ENCODE results near the gene KIAA1217. TPM values are rescaled to one million over a fixed set of nuclear protein-coding genes. Genes with fewer than 3 reads are reported as not detected.

The KIAA1217 gene
- total RNA-seq, 4 donors from 2014 or later, result 10.1 to 15.9 (median 12.5) TPM

GRCh38 chr10:24277277-24277676 is 68.3 kb downstream of the KIAA1217 start:
- intact Hi-C loops (cut with DNase I), result no loop called here

DNA sequence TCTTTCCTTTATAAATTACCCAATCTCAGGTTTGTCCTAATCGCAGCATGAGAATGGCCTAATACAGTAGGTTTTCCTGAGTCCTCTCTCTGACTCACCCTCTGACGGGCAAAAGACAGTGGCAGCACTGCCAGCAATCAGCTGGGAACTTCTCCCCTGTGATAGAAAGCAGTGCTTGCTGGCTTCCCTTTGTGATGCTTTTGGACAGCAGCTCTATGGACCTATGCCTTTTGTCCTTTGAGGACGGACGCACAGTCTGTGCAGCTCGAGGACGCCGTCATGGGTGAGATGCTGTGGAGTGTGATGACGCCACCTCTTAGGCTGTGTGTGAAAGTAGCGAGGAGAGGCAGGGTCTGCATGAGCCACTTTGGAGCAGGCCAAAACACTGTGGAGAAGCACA is 68.8 kb downstream of the KIAA1217 start:
- H3K9me3 ChIP-seq, result peaks cover 0 to 8% (median 3%) of the 10 kb centered on the region in 4 donors
- H3K36me3 ChIP-seq, result peaks cover 0 to 3% (median 1%) of the 10 kb centered on the region in 4 donors
- no peak for DNase-seq (ENCODE audit: extremely low spot score)
- H3K4me3 ChIP-seq, result no peak overlapping the region
- peak in 1 of 2 donors; percentile 9 for TF ChIP-seq POLR2AphosphoS5 (IDR thresholded peaks at IDR 0.05)
- no peak for TF ChIP-seq POLR2A (IDR thresholded peaks at IDR 0.05; ENCODE audit: low read depth)
- no peaks in the 10 kb centered on the region for H3K27me3 ChIP-seq
- intact Hi-C loops (cut with DNase I), result no loop called here
- peaks cover 0 to 7% (median 0%) of the 10 kb centered on the region in 4 donors for H3K4me1 ChIP-seq
- H3K27ac ChIP-seq (replicated peaks in 1 of 4), result no peak overlapping the region
- 80% methylated on average over 9 of the region's 9 CpGs for WGBS

More at GRCh38 chr10:24277277-24277676, 68.3 kb downstream of the KIAA1217 start:
- H3K4me1 ChIP-seq, result peaks cover 0 to 7% (median 0%) of the 10 kb centered on the region in 4 donors
- H3K4me3 ChIP-seq, result no peak overlapping the region
- DNase-seq (ENCODE audit: extremely low spot score), result no peak
- H3K36me3 ChIP-seq, result peaks cover 0 to 2% (median 0%) of the 10 kb centered on the region in 4 donors
- no peak overlapping the region for H3K27ac ChIP-seq (replicated peaks in 1 of 4)
- WGBS, result 87% methylated on average over 3 of the region's 3 CpGs
- H3K9me3 ChIP-seq, result peaks cover 0 to 8% (median 3%) of the 10 kb centered on the region in 4 donors
- no peaks in the 10 kb centered on the region for H3K27me3 ChIP-seq
- TF ChIP-seq, protein P1, sequence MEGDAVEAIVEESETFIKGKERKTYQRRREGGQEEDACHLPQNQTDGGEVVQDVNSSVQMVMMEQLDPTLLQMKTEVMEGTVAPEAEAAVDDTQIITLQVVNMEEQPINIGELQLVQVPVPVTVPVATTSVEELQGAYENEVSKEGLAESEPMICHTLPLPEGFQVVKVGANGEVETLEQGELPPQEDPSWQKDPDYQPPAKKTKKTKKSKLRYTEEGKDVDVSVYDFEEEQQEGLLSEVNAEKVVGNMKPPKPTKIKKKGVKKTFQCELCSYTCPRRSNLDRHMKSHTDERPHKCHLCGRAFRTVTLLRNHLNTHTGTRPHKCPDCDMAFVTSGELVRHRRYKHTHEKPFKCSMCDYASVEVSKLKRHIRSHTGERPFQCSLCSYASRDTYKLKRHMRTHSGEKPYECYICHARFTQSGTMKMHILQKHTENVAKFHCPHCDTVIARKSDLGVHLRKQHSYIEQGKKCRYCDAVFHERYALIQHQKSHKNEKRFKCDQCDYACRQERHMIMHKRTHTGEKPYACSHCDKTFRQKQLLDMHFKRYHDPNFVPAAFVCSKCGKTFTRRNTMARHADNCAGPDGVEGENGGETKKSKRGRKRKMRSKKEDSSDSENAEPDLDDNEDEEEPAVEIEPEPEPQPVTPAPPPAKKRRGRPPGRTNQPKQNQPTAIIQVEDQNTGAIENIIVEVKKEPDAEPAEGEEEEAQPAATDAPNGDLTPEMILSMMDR (IDR thresholded peaks at IDR 0.05), result no peak
- TF ChIP-seq POLR2A (IDR thresholded peaks at IDR 0.05; ENCODE audit: low read depth) (no peak), EP300 (IDR thresholded peaks at IDR 0.05) (no peak), POLR2AphosphoS5 (IDR thresholded peaks at IDR 0.05) (no peak)

GRCh38 chr10:24278176-24278889 is 69.4 kb downstream of the KIAA1217 start:
- 59% methylated on average over 5 of the region's 5 CpGs for WGBS
- intact Hi-C loops (cut with DNase I), result no loop called here
- Histone ChIP-seq H3K4me1 (peaks cover 0 to 7% (median 0%) of the 10 kb centered on the region in 4 donors), H3K36me3 (peaks cover 0 to 8% (median 3%) of the 10 kb centered on the region in 4 donors), H3K9me3 (peaks cover 0 to 8% (median 4%) of the 10 kb centered on the region in 4 donors), H3K27me3 (no peaks in the 10 kb centered on the region), H3K4me3 (no peak overlapping the region), H3K27ac (replicated peaks in 1 of 4) (no peak overlapping the region)
- TF ChIP-seq POLR2AphosphoS5 (IDR thresholded peaks at IDR 0.05) (no peak), POLR2A (IDR thresholded peaks at IDR 0.05; ENCODE audit: low read depth) (no peak), EP300 (IDR thresholded peaks at IDR 0.05) (no peak)
- TF ChIP-seq, protein P1 (IDR thresholded peaks at IDR 0.05), result no peak
- no peak for DNase-seq (ENCODE audit: extremely low spot score)

DNA sequence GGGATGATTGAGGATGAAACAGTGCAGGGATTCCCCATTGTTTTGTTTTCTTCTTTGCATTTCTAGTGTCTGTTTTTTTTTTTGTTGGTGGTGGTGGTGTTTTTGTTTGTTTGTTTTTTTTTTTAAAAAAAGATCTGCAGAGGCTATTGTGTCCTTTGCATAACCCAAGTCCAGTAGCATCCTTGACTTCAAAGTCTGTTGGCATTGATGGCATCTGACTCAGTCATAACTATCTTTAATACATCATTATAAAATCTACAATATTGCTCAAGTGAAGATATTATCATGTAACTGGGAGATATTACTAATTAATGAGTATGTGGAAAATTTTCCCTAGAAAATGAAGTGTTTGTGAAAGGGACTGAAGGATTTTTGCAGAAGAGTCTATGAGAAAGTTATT is 70.2 kb downstream of the KIAA1217 start:
- no peaks in the 10 kb centered on the region for H3K27me3 ChIP-seq
- no peak overlapping the region for H3K4me3 ChIP-seq
- intact Hi-C loops (cut with DNase I), result no loop called here
- TF ChIP-seq POLR2AphosphoS5 (IDR thresholded peaks at IDR 0.05) (no peak), POLR2A (IDR thresholded peaks at IDR 0.05; ENCODE audit: low read depth) (no peak), EP300 (IDR thresholded peaks at IDR 0.05) (no peak)
- TF ChIP-seq, protein P1 (IDR thresholded peaks at IDR 0.05), result no peak
- H3K4me1 ChIP-seq, result peaks cover 0 to 7% (median 0%) of the 10 kb centered on the region in 4 donors
- peaks cover 0 to 8% (median 4%) of the 10 kb centered on the region in 4 donors for H3K9me3 ChIP-seq
- DNase-seq (ENCODE audit: extremely low spot score), result no peak
- peaks cover 0 to 8% (median 4%) of the 10 kb centered on the region in 4 donors for H3K36me3 ChIP-seq
- no peak overlapping the region for H3K27ac ChIP-seq (replicated peaks in 1 of 4)

DNA sequence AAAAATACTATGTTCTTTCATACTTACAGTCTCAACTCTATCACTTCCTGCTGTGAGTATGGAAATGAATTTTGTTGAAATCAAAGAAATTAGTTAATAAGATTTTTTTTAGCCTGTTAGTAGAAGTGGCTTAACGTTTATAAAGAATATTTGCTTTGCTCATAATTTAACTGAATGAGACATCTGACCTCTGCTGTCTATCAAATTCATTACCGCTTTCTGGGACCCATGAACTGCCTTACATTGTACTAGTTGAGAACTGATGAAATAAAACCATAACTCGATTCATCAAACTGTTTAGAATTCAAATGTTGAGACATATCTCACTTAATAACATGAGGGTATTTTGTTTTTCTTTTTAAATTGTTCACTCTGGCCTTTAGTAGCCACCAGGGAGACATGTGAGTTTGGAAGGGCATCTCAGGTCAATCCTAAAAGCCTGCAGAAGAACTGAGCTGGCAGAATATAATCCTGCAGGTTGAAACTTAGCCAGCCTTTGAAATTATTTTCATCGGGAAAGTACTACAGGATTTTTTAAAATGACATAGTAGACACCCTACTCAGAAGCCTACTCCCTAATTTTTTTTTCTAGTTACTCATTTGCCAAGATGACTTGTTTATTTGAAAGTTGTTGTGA is 78.7 kb downstream of the KIAA1217 start:
- H3K9me3 ChIP-seq, result peaks cover 0 to 4% (median 0%) of the 10 kb centered on the region in 4 donors
- 48% methylated on average over 4 of the region's 4 CpGs for WGBS
- H3K4me3 ChIP-seq, result no peak overlapping the region
- no peak overlapping the region for H3K27ac ChIP-seq (replicated peaks in 1 of 4)
- no peaks in the 10 kb centered on the region for H3K27me3 ChIP-seq
- no peak for DNase-seq (ENCODE audit: extremely low spot score)
- intact Hi-C loops (cut with DNase I), result no loop called here
- H3K4me1 ChIP-seq, result peaks cover 0 to 12% (median 8%) of the 10 kb centered on the region in 4 donors
- TF ChIP-seq EP300 (IDR thresholded peaks at IDR 0.05), result no peak
- no peak for TF ChIP-seq POLR2A (IDR thresholded peaks at IDR 0.05; ENCODE audit: low read depth)
- no peak for TF ChIP-seq POLR2AphosphoS5 (IDR thresholded peaks at IDR 0.05)
- TF ChIP-seq, protein P1 (IDR thresholded peaks at IDR 0.05), result no peak
- peaks cover 0 to 18% (median 6%) of the 10 kb centered on the region in 4 donors for H3K36me3 ChIP-seq

Data from esophagus muscularis mucosa (tissue), 4 donors.